ENCODE results near the gene ZMAT2. TPM values are rescaled to one million over a fixed set of nuclear protein-coding genes. Genes with fewer than 3 reads are reported as not detected.
"Not testable (repeated sequence)": the region's sequence is repeated elsewhere in the genome, so short reads cannot be mapped to it uniquely, and the experiment has no call there.

ZMAT2 gene
- total RNA-seq: 10 to 100 TPM; 54.7 to 57.8 TPM

- POLR2A ChIA-PET: interaction anchor here (0.5 to 1.9 kb wide), 16 partner anchors 8 to 620 kb away, joined by 3 to 25 read pairs (median 4); partner anchors contain the start of genes ANKHD1, EIF4EBP3, HARS1 and HARS2
- Mint-ChIP-seq H3K9me3 (no peaks in the 10 kb centered on the region), H3K36me3 (peaks cover 43% of the 10 kb centered on the region), H3K4me1 (peaks cover 15% of the 10 kb centered on the region), H3K27ac (peak within 1 kb of the TSS; percentile 95), H3K4me3 (peak within 1 kb of the TSS; percentile 97), H3K27me3 (no peaks in the 10 kb centered on the region)
- ATAC-seq (ENCODE audit: low read depth) (peak; percentile 99), DNase-seq (peak; percentile 82)
These were observed at the start of gene ZMAT2 for GRCh38 chr5:140700177-140701144. Gene ZMAT2 (plus strand): TSS chr5:140700447. CDS start chr5:140700461, 14 bp downstream.

GRCh38 chr5:140658870-140659269, 41.4 kb upstream of the ZMAT2 start:
- no peaks in the 10 kb centered on the region for H3K27me3 Mint-ChIP-seq
- POLR2A ChIA-PET: interaction anchor here (1.1 kb wide), 1 partner anchor 11 kb away, joined by 3 read pairs; the partner anchor contains the start of genes IK and NDUFA2
- H3K36me3 Mint-ChIP-seq: peaks cover 29% of the 10 kb centered on the region
- ATAC-seq (ENCODE audit: low read depth) (no peak), DNase-seq (no peak)
- no peaks in the 10 kb centered on the region for H3K9me3 Mint-ChIP-seq
- H3K4me3 Mint-ChIP-seq: no peak overlapping the region
- H3K27ac Mint-ChIP-seq: no peak overlapping the region
- H3K4me1 Mint-ChIP-seq: no peaks in the 10 kb centered on the region

GRCh38 chr5:140660371-140660770, 39.9 kb upstream of the ZMAT2 start:
- POLR2A ChIA-PET; H3K4me1 Mint-ChIP-seq; H3K27me3 Mint-ChIP-seq; DNase-seq; H3K4me3 Mint-ChIP-seq; H3K9me3 Mint-ChIP-seq; H3K27ac Mint-ChIP-seq; ATAC-seq (ENCODE audit: low read depth): not testable (repeated sequence)
- H3K36me3 Mint-ChIP-seq: peaks cover 26% of the 10 kb centered on the region

- H3K36me3 Mint-ChIP-seq: peaks cover 26% of the 10 kb centered on the region
These were observed 36.3 kb upstream of the ZMAT2 start for GRCh38 chr5:140664030-140664358.

GRCh38 chr5:140664359-140665119, 35.7 kb upstream of the ZMAT2 start, which contains the start of gene WDR55:
Gene WDR55 (plus strand): TSS chr5:140664904. CDS start chr5:140664913, 9 bp downstream.
- Mint-ChIP-seq H3K27ac (peak within 1 kb of the TSS; percentile 95), H3K4me3 (peak within 1 kb of the TSS; percentile 99), H3K4me1 (peaks cover 16% of the 10 kb centered on the region), H3K9me3 (no peaks in the 10 kb centered on the region), H3K36me3 (peaks cover 29% of the 10 kb centered on the region), H3K27me3 (no peaks in the 10 kb centered on the region)
- peak; percentile 96 for DNase-seq
- peak; percentile 94 for ATAC-seq (ENCODE audit: low read depth)
- POLR2A ChIA-PET: interaction anchor here (0.6 to 4.5 kb wide), 8 partner anchors 10 to 142 kb away, joined by 3 to 38 read pairs (median 4); partner anchors contain the start of genes HARS1, HARS2, IK and NDUFA2

More at GRCh38 chr5:140664030-140664358, 36.3 kb upstream of the ZMAT2 start:
- DNase-seq (no peak), ATAC-seq (ENCODE audit: low read depth) (no peak)
- peak overlapping the region; percentile 99 for H3K4me3 Mint-ChIP-seq
- no peaks in the 10 kb centered on the region for H3K27me3 Mint-ChIP-seq
- POLR2A ChIA-PET: interaction anchor here (0.6 to 4.5 kb wide), 6 partner anchors 10 to 141 kb away, joined by 3 to 38 read pairs (median 5); partner anchors contain the start of genes HARS1, HARS2, IK and NDUFA2
- peaks cover 16% of the 10 kb centered on the region for H3K4me1 Mint-ChIP-seq
- no peaks in the 10 kb centered on the region for H3K9me3 Mint-ChIP-seq
- peak overlapping the region; percentile 95 for H3K27ac Mint-ChIP-seq

GRCh38 chr5:140671035-140671434, 29.2 kb upstream of the ZMAT2 start:
- POLR2A ChIA-PET: interaction anchor here (0.5 to 1.5 kb wide), 2 partner anchors 20 to 163 kb away, joined by 3 to 4 read pairs; partner anchors contain the start of genes HARS1 and HARS2
- H3K27ac Mint-ChIP-seq; DNase-seq; H3K27me3 Mint-ChIP-seq; ATAC-seq (ENCODE audit: low read depth); H3K9me3 Mint-ChIP-seq; H3K4me3 Mint-ChIP-seq: not testable (repeated sequence)
- Mint-ChIP-seq H3K4me1 (peaks cover 19% of the 10 kb centered on the region), H3K36me3 (peaks cover 24% of the 10 kb centered on the region)

- Mint-ChIP-seq H3K27ac (no peak overlapping the region), H3K4me3 (no peak overlapping the region), H3K9me3 (no peaks in the 10 kb centered on the region), H3K4me1 (peaks cover 15% of the 10 kb centered on the region), H3K27me3 (no peaks in the 10 kb centered on the region), H3K36me3 (peaks cover 20% of the 10 kb centered on the region)
- no peak for DNase-seq
- no peak for ATAC-seq (ENCODE audit: low read depth)
- POLR2A ChIA-PET: interaction anchor here (1.5 to 1.8 kb wide), 2 partner anchors 19 kb away, joined by 3 to 7 read pairs; partner anchors contain the start of genes HARS1 and HARS2
These were observed 28.6 kb upstream of the ZMAT2 start for GRCh38 chr5:140671472-140672125.

GRCh38 chr5:140672455-140673186, 27.6 kb upstream of the ZMAT2 start:
- H3K27ac Mint-ChIP-seq: no peak overlapping the region
- DNase-seq (peak; percentile 40), ATAC-seq (ENCODE audit: low read depth) (peak; percentile 31)
- POLR2A ChIA-PET: interaction anchor here (1.8 kb wide), 1 partner anchor 18 kb away, joined by 7 read pairs; the partner anchor contains the start of genes HARS1 and HARS2
- H3K36me3 Mint-ChIP-seq: peaks cover 18% of the 10 kb centered on the region
- H3K9me3 Mint-ChIP-seq: no peaks in the 10 kb centered on the region
- H3K4me1 Mint-ChIP-seq: peaks cover 9% of the 10 kb centered on the region
- no peak overlapping the region for H3K4me3 Mint-ChIP-seq
- no peaks in the 10 kb centered on the region for H3K27me3 Mint-ChIP-seq

- H3K36me3 Mint-ChIP-seq: peaks cover 14% of the 10 kb centered on the region
- no peak for ATAC-seq (ENCODE audit: low read depth)
These were observed 26.9 kb upstream of the ZMAT2 start, which contains the start of gene DND1 for GRCh38 chr5:140673187-140673976. Gene DND1 (minus strand): TSS chr5:140673576. CDS start chr5:140673542, 34 bp downstream.

GRCh38 chr5:140674211-140674610, 26.0 kb upstream of the ZMAT2 start:
- H3K27ac Mint-ChIP-seq: no peak overlapping the region
- ATAC-seq (ENCODE audit: low read depth): peak; percentile 31
- H3K9me3 Mint-ChIP-seq: no peaks in the 10 kb centered on the region
- H3K4me1 Mint-ChIP-seq: peaks cover 14% of the 10 kb centered on the region
- peaks cover 14% of the 10 kb centered on the region for H3K36me3 Mint-ChIP-seq
- DNase-seq: no peak
- POLR2A ChIA-PET: interaction anchor here (1.4 kb wide), 1 partner anchor 10 kb away, joined by 6 read pairs; the partner anchor contains the start of gene WDR55
- no peaks in the 10 kb centered on the region for H3K27me3 Mint-ChIP-seq
- no peak overlapping the region for H3K4me3 Mint-ChIP-seq

More at GRCh38 chr5:140673187-140673976, 26.9 kb upstream of the ZMAT2 start, which contains the start of gene DND1:
- H3K9me3 Mint-ChIP-seq: no peaks in the 10 kb centered on the region
- H3K4me1 Mint-ChIP-seq: peaks cover 13% of the 10 kb centered on the region
- H3K27me3 Mint-ChIP-seq: no peaks in the 10 kb centered on the region
- DNase-seq: no peak
- H3K4me3 Mint-ChIP-seq: no peak within 1 kb of the TSS
- H3K27ac Mint-ChIP-seq: no peak within 1 kb of the TSS
- POLR2A ChIA-PET: interaction anchor here (1.4 to 1.8 kb wide), 2 partner anchors 9 to 17 kb away, joined by 6 to 7 read pairs; partner anchors contain the start of genes HARS1, HARS2 and WDR55

- H3K9me3 Mint-ChIP-seq: no peaks in the 10 kb centered on the region
- ATAC-seq (ENCODE audit: low read depth): no peak
- POLR2A ChIA-PET: interaction anchor here (1.4 kb wide), 1 partner anchor 10 kb away, joined by 6 read pairs; the partner anchor contains the start of gene WDR55
- no peak overlapping the region for H3K4me3 Mint-ChIP-seq
- H3K27ac Mint-ChIP-seq: no peak overlapping the region
- no peak for DNase-seq
- peaks cover 11% of the 10 kb centered on the region for H3K36me3 Mint-ChIP-seq
- H3K4me1 Mint-ChIP-seq: peaks cover 14% of the 10 kb centered on the region
- no peaks in the 10 kb centered on the region for H3K27me3 Mint-ChIP-seq
These were observed 25.6 kb upstream of the ZMAT2 start for GRCh38 chr5:140674629-140675028.
